Measurements from ENCODE around the gene GALNT6.

DNA sequence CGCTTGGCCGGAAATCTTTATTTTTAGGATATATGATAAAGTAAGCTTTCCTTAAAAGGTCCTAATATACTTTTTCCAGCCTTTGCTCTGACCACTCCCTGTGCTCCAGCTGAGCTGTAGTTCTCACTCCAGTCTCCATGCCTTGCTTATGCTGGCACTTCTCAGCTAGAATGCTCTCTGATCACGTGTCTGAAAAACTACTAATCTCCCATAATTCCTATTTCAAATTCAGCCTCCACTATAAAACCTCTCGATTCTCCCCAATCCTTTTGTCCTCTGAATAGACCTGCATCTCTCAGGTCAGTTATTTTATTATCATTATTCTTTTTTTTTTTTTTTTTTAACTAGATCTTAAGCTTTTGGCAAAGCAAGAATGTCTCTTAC lies 70.9 kb downstream of the GALNT6 start:
- TF ChIP-seq RNF2 (IDR thresholded peaks at IDR 0.05; ENCODE audit: borderline replicate concordance, low read depth) (no peak), TP53 (CRISPR knock-in tag; IDR thresholded peaks at IDR 0.05) (no peak), MYC (IDR thresholded peaks at IDR 0.05; ENCODE audit: borderline replicate concordance, low read length) (no peak)
- TF ChIP-seq, protein P1, sequence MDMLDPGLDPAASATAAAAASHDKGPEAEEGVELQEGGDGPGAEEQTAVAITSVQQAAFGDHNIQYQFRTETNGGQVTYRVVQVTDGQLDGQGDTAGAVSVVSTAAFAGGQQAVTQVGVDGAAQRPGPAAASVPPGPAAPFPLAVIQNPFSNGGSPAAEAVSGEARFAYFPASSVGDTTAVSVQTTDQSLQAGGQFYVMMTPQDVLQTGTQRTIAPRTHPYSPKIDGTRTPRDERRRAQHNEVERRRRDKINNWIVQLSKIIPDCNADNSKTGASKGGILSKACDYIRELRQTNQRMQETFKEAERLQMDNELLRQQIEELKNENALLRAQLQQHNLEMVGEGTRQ (IDR thresholded peaks at IDR 0.05) = no peak
- TF ChIP-seq, protein P2, sequence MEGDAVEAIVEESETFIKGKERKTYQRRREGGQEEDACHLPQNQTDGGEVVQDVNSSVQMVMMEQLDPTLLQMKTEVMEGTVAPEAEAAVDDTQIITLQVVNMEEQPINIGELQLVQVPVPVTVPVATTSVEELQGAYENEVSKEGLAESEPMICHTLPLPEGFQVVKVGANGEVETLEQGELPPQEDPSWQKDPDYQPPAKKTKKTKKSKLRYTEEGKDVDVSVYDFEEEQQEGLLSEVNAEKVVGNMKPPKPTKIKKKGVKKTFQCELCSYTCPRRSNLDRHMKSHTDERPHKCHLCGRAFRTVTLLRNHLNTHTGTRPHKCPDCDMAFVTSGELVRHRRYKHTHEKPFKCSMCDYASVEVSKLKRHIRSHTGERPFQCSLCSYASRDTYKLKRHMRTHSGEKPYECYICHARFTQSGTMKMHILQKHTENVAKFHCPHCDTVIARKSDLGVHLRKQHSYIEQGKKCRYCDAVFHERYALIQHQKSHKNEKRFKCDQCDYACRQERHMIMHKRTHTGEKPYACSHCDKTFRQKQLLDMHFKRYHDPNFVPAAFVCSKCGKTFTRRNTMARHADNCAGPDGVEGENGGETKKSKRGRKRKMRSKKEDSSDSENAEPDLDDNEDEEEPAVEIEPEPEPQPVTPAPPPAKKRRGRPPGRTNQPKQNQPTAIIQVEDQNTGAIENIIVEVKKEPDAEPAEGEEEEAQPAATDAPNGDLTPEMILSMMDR (IDR thresholded peaks at IDR 0.05) = no peak
- TF ChIP-seq, protein P3, sequence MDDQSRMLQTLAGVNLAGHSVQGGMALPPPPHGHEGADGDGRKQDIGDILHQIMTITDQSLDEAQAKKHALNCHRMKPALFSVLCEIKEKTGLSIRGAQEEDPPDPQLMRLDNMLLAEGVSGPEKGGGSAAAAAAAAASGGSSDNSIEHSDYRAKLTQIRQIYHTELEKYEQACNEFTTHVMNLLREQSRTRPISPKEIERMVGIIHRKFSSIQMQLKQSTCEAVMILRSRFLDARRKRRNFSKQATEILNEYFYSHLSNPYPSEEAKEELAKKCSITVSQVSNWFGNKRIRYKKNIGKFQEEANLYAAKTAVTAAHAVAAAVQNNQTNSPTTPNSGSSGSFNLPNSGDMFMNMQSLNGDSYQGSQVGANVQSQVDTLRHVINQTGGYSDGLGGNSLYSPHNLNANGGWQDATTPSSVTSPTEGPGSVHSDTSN (IDR thresholded peaks at IDR 0.05) = no peak
